ENCODE data around the gene GRK7.
A peak's percentile ranks its signal among the peaks of the same experiment; 100 is the strongest.
"Not testable (repeated sequence)": the region's sequence is repeated elsewhere in the genome, so short reads cannot be mapped to it uniquely, and the experiment has no call there.

The GRK7 gene

DNA sequence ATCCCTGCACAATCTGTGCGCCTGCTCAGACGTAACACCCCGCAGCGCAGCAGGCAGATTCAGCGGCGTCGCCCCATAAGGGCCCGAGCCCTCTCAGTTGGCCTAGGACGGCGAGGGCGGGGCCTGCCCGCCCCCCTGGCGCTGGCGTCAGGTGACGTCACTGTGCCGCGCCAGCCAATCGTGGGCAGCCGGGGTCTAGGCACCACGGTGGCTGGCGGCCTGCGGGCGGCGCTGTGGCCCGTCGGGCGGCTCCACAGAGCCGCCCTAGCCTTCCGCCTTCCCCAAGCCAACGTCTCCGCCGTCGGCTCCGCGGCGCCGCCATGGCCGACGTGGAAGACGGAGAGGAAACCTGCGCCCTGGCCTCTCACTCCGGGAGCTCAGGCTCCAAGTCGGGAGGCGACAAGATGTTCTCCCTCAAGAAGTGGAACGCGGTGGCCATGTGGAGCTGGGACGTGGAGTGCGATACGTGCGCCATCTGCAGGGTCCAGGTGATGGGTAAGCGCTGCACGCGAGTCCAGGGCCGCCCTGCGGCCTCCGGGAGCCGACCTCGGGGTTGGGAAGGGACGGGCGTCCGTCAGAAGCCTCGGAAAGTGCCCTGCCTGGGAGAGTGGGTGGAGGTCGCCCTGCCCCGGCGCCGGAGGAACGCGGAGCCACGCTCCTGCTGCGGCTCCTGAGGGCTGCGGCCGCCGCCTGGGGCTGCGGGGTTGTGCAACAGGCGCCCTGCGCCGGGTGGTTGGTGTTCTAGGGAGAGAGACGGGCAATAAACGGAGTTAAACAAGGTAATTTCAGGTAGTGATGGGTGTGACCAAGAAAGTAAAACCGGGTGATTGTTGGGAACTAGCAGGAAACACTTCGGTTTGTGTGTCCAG lies 25.0 kb upstream of the GRK7 start, which contains the start of gene RNF7:
Gene RNF7, plus strand, starts transcription at position 277 of the 869 bp plus-strand sequence. Its CDS starts 44 bp downstream, at position 321.
- peak; percentile 96 to 98 for DNase-seq
- TF ChIP-seq GATA1 (IDR thresholded peaks at IDR 0.05; ENCODE audit: low read depth, low read length) (no peak), POLR2A (IDR thresholded peaks at IDR 0.05; ENCODE audit: low read length) (peak; percentile 73)

DNA sequence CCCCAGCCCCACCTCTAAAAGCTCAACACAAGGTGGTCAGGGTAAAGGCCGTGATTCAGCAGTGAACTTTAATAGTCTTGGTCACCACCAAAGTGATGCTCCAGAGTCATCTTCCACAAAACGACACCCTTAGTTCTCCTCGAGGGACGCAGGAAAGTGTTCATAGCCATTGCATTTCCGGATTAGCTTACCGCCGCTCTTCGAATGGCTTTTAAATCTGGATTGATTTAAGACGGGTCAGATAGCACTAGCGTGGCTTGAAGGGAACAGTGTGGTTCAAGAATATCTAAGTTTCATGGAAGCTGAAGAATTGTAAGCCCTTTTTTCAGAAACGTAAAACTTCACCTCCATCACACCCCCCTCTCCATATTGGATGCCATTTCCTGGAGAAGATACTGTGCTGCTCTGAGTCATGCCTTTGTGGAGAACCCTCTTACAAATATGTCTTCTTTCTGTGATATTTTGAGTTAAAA lies 24.3 kb upstream of the GRK7 start:
- TF ChIP-seq POLR2A (IDR thresholded peaks at IDR 0.05; ENCODE audit: low read length) (no peak), GATA1 (IDR thresholded peaks at IDR 0.05; ENCODE audit: low read depth, low read length) (no peak)
- peak; percentile 58 to 74 for DNase-seq

DNA sequence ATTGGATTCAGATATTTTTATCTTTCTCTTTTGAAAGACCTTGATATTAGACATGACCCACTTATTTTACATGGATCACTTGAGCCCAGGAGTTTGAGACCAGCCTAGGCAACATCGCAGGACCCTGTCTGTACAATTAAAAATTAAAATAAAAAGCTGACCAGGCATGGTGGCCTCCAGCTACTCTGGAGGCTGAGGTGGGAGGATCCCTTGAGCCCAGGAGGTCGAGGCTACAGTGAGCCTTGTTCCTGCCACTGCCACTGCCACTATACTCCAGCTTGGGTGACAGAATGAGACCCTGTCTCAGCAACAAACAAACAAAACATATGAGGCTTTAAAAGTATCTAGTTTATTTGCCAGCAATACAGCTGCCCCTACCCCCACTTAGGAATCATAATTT lies 23.5 kb upstream of the GRK7 start:
- no peak for TF ChIP-seq POLR2A (IDR thresholded peaks at IDR 0.05; ENCODE audit: low read length)
- TF ChIP-seq GATA1 (IDR thresholded peaks at IDR 0.05; ENCODE audit: low read depth, low read length) = no peak
- DNase-seq = no peak

DNA sequence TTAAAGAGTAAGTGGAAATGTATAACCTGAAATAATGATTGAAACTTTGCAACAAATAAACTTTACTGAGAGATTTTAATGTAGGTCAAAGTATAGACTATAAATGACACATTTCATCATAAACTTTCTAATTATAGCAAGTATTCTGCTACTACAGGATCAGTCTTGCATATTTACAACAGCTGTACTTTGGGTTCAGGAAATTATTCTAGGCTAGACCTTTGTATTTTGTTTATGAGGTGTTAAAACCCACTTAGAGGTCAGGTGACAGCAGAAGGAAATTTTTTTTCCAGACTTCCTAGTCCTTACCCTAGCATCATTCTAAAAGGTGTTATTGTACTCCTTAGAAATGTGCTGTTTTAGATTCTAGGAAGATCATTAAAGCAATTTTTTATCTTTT lies 22.9 kb upstream of the GRK7 start:
- TF ChIP-seq GATA1 (IDR thresholded peaks at IDR 0.05; ENCODE audit: low read depth, low read length) (no peak), POLR2A (IDR thresholded peaks at IDR 0.05; ENCODE audit: low read length) (no peak)
- DNase-seq = no peak

DNA sequence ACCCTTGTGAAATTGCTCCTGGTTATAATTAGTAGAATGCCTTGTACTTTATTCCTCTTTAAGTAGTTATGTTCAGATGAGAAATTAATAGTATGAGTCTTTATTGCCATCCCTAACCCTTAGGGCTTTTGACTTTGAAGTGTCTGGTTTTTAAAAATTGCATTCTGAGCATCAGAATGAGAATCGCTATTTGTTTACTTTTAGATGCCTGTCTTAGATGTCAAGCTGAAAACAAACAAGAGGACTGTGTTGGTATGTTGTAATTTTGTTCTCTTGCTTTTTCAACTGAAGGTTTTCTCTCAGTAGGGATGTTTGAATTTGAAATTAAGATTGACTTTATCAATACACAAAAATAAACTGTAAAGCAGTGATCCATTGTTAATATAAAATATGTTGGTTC lies 19.9 kb upstream of the GRK7 start:
- DNase-seq = no peak
- no peak for TF ChIP-seq POLR2A (IDR thresholded peaks at IDR 0.05; ENCODE audit: low read length)

DNA sequence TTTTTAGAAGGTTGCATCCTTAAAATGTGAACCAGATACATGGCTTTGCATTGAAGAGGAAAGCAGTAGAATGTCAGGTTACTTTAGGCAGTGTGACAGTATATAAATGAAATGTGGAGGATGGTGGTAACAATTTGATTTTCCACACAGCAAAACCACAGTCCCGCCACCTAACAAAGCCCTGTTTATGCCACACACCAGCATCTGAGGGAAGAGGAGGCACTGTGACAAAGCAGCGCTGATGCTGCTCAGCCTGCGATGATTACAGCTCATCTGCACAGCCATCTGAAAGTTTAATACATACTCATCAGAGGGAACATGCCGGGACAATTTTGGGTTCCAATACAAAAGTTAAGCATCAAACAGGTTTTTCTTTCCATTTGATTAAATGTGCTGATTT lies 16.2 kb upstream of the GRK7 start:
- no peak for DNase-seq
- TF ChIP-seq POLR2A (IDR thresholded peaks at IDR 0.05; ENCODE audit: low read length) (no peak), GATA1 (IDR thresholded peaks at IDR 0.05; ENCODE audit: low read depth, low read length) (no peak)

DNA sequence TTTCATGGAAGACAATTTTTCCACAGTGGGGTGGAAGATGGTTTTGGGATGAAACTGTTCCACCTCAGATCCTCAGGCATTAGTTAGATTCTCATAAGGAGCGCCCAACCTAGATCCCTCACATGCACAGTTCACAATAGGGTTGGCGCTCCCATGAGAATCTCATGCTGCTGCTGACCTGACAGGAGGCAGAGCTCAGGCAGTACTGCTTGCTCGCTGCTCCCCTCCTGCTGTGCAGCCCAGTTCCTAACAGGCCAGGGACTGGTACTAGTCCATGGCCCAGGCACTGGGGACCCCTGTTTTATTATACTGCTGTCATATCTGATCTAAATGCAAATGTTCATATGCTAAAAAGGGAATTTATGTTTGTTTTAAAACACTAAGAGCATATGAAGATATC lies 9.8 kb upstream of the GRK7 start:
- TF ChIP-seq POLR2A (IDR thresholded peaks at IDR 0.05; ENCODE audit: low read length) (no peak), GATA1 (IDR thresholded peaks at IDR 0.05; ENCODE audit: low read depth, low read length) (no peak)
- DNase-seq = no peak

DNA sequence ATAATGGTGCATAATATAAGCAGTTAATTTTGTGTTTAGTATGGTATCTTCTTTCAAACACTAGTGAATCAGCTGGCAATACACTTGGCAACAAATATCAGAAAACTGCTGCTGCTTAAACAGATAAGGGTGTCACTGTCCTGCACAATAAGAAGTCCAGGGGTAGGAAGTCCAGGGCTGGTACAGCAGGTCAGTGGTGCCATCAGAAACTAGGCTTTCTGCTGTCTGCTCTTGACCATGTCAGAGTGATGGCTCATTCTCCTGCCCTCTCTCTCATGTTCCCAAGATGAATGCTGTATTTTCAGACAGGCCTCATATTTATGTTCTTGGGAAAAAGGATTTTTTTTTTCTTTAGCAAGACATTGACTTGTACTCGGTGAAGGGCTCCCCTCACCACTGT lies 9.2 kb upstream of the GRK7 start:
- peak; percentile 30 to 79 for DNase-seq
- TF ChIP-seq GATA1 (IDR thresholded peaks at IDR 0.05; ENCODE audit: low read depth, low read length) (no peak), POLR2A (IDR thresholded peaks at IDR 0.05; ENCODE audit: low read length) (no peak)

DNA sequence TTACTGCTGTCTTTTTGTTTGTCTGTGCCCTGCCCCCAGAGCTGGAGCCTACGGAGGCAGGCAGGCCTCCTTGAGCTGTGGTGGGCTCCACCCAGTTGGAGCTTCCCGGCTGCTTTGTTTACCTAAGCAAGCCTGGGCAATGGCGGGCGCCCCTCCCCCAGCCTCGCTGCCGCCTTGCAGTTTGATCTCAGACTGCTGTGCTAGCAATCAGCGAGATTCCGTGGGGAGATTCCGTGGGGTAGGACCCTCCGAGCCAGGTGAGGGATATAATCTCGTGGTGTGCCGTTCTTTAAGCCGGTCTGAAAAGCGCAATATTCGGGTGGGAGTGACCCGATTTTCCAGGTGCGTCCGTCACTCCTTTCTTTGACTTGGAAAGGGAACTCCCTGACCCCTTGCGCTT lies 656 bp upstream of the GRK7 start:
- DNase-seq = not testable (repeated sequence)

DNA sequence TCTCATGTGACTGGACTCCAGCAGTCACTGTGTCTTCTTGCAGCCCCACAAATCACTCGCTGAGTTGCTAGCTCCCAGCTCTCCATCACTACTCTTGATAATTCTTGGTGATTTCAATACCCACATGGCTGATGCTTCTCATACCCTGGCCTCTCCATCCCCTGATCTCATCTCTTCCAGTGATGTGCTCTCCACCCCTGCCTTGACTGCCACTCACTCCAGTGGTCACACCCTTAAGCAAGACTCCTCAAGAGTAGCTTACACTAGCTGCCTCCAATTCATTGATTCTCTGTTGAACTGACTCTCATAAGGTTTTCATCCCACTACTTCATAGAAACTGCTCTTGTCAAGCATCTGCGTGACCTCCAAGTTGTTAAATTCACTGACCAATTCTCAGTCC lies 837 bp downstream of the GRK7 start:
- peak in 1 of 2 experiments; percentile 9 for DNase-seq
- no peak for TF ChIP-seq GATA1 (IDR thresholded peaks at IDR 0.05; ENCODE audit: low read depth, low read length)
- no peak for TF ChIP-seq POLR2A (IDR thresholded peaks at IDR 0.05; ENCODE audit: low read length)

DNA sequence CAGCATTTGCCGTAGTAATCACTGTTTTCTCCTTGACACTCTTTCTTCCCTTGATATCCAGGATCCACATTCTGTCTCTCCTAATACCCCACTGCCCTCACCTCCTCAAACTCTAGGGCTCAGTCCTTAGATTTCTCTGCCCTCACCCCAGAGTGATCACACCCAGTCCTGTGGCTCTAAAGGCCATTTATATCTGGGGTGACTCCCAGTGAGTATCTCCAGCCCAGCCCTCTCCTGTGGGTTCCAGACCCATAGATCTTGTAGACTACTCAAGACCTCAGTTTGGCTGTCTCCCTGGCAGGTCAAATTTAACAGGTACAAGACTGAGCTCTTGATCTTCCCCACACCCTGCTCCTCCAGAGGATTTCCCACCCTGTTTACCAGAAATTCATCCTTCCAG lies 1.3 kb downstream of the GRK7 start:
- DNase-seq = no peak
- TF ChIP-seq POLR2A (IDR thresholded peaks at IDR 0.05; ENCODE audit: low read length) (no peak), GATA1 (IDR thresholded peaks at IDR 0.05; ENCODE audit: low read depth, low read length) (no peak)

DNA sequence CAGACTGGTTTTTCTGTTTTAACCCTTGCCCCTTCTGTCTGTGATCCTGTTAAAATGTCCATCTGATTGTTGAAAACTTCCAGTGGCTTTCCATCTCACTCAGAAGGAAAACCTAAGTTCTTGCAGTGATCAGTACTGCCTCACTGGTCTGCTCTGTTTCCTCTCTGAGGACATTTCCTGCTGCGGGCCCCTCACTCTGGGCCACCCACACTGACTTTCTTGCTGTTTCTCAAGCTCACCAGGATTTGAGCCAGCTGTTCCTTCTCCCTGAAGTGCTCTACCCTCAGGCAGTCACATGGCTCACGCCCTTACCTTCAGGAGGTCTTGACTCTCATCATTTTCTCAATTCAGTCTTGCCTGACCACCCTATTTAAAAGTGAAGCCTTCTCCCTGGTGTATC lies 1.8 kb downstream of the GRK7 start:
- TF ChIP-seq GATA1 (IDR thresholded peaks at IDR 0.05; ENCODE audit: low read depth, low read length) = no peak
- no peak for TF ChIP-seq POLR2A (IDR thresholded peaks at IDR 0.05; ENCODE audit: low read length)
- DNase-seq = no peak

DNA sequence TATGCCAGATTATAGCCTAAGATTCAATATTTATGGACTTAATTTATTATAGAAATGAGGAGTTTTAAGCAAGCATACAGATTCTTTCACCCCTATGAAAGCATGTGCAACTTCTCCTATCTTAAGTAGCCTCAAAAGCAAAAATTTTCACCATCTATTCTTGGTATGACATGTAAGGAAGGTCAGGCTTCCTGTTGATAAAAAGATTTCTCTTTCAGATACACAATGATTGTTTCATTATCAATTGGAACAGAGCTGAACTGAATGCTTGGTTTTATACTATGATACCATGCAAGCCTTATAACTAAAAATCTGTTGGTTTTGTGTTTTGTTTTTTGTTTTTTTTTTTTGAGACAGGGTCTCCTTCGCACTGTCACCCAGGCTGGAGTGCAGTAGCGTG lies 3.9 kb downstream of the GRK7 start:
- TF ChIP-seq POLR2A (IDR thresholded peaks at IDR 0.05; ENCODE audit: low read length) (no peak), GATA1 (IDR thresholded peaks at IDR 0.05; ENCODE audit: low read depth, low read length) (no peak)
- DNase-seq = no peak

DNA sequence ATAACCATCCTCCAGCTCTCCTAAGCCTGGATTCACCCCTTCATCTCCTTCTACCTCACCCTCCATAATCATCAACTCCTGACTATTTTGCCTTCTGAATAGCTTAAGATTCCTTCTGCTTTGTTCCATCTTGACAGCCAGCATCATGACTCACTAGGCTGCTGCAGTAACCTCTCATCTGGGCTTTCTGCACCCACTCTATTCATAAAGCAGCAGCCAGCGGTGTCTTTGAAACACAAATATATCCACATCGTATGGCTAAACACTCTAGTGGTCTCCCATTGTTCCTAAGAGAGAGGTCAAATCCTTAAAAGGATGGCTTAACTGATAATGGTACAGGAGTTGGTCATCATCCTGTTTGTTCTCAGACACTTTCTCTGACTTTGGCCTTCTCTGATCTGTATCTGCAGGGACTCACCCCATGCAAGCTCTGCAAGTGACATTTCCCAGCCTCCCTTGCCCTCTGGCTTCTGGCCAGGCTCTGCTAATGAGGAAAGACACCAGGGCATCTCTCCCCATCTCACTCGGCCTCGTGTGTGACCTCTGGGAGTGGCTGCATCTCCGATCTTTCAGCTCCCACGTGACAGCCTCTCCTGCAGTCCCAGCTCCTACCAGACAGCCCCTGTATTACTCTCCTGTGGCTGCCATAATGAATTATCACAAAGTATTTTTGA lies 6.2 kb downstream of the GRK7 start:
- peak; percentile 70 to 72 for DNase-seq
- TF ChIP-seq POLR2A (IDR thresholded peaks at IDR 0.05; ENCODE audit: low read length) = no peak
- no peak for TF ChIP-seq GATA1 (IDR thresholded peaks at IDR 0.05; ENCODE audit: low read depth, low read length)

DNA sequence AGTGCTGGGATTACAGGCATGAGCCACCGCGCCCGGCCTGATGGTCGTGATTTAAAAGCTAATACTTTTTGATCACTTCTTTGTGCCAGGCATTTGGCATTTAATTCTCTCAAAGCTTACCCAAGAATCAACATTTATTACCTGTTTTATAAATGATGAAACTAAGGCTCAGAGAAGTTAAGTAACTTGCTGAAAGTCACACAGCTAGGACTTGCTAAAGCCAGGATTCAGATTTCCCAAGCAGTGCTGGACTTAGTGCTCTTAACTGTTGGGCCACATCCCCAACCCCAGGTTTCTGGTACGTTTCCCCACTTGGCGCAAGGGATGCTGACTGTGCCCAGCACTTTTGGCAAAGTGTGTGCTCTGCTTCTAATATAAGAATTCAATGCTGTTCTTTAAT lies 10.5 kb downstream of the GRK7 start:
- no peak for TF ChIP-seq POLR2A (IDR thresholded peaks at IDR 0.05; ENCODE audit: low read length)
- no peak for TF ChIP-seq GATA1 (IDR thresholded peaks at IDR 0.05; ENCODE audit: low read depth, low read length)
- no peak for DNase-seq

Measured in erythroblast (primary cell).